Esophagus squamous epithelium (tissue), 4 donors: ENCODE measurements around the gene DMAC1.

Experiments
- POLR2A ChIP-seq, 4 donors: fragments of 450-650 bp; IDR thresholded peaks; one replicate each; pipeline ENCODE4 v1.6.1; 2017; ENCODE audit warnings: antibody characterized with exemption in 4 of 4, mild to moderate bottlenecking in 4 of 4, moderate library complexity in 3 of 4
- TF ChIP-seq, protein P1 (sequence below), 6 experiments: fragments of 450-650 bp in 4 of 6; fragments of 200-600 bp in 2 of 6; sonication (generic) in 2 of 6; IDR thresholded peaks; one replicate each; pipeline ENCODE4 v1.5.1; 2016 to 2019; ENCODE audit warnings: antibody characterized with exemption in 6 of 6, mild to moderate bottlenecking in 4 of 6, moderate library complexity in 4 of 6

DNA sequence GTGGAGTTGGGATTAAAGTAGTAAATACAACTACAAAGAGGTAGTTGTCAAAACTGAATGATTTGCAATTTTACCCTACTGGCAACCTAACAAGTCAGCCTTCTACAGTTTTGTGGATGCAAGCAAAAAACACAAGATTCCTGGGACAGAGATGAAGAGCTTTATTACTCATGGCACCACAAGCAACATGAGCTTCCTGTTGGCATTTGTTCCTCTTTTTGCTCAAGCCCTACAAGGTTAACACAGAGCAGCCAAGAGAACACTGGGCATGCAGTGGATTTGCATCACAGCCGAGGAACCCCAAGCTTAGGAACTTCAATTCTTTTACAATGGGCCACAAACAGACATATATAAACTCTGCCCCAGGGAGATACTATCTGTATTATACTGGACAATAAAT lies 28.8 kb upstream of the DMAC1 start:
- TF ChIP-seq POLR2A (IDR thresholded peaks at IDR 0.05), result no peak
- TF ChIP-seq, protein P1, sequence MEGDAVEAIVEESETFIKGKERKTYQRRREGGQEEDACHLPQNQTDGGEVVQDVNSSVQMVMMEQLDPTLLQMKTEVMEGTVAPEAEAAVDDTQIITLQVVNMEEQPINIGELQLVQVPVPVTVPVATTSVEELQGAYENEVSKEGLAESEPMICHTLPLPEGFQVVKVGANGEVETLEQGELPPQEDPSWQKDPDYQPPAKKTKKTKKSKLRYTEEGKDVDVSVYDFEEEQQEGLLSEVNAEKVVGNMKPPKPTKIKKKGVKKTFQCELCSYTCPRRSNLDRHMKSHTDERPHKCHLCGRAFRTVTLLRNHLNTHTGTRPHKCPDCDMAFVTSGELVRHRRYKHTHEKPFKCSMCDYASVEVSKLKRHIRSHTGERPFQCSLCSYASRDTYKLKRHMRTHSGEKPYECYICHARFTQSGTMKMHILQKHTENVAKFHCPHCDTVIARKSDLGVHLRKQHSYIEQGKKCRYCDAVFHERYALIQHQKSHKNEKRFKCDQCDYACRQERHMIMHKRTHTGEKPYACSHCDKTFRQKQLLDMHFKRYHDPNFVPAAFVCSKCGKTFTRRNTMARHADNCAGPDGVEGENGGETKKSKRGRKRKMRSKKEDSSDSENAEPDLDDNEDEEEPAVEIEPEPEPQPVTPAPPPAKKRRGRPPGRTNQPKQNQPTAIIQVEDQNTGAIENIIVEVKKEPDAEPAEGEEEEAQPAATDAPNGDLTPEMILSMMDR (IDR thresholded peaks at IDR 0.05), result no peak
